Measurements from ENCODE around the gene UCHL1. TPM values are rescaled to one million over a fixed set of nuclear protein-coding genes. Genes with fewer than 3 reads are reported as not detected.

The UCHL1 gene
- total RNA-seq, 3 donors from 2014 or later (not counting 1 experiment from before 2014, with no cell fraction given): not detected

DNA sequence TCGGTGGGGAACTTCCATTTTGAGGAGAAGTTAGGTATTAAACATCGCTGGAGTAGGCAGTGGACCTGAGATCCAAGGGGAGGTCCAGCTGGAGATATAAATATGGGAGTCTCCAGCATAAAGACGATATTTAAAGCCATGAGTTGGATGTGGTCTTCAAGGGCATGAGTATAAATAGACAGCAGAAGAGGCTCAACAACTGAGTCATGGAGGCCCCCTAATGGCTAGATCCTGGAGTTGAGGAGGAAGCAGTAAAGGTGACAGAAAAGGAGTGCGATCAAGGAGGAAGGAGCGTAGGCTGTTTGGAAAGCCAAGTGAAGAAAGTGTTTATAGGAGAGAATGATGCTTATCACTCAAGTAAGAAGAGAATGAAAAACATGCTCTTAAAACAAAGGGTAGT lies 24.3 kb upstream of the UCHL1 start:
- 85% methylated on average over 5 of the region's 5 CpGs for WGBS (ENCODE audit: insufficient coverage)
- no peak for ATAC-seq
- H3K27me3 ChIP-seq (ENCODE audit: control insufficient read depth, insufficient read depth, low read length): no peaks in the 10 kb centered on the region
- Mint-ChIP-seq H3K27me3 (ENCODE audit: low read depth in 2 of 2) (peaks cover 3 to 7% of the 10 kb centered on the region in 2 donors), H3K36me3 (no peaks in the 10 kb centered on the region), H3K9me3 (no peaks in the 10 kb centered on the region), H3K4me3 (no peak overlapping the region), H3K4me1 (no peaks in the 10 kb centered on the region), H3K27ac (no peak overlapping the region)
- no peak for DNase-seq
- TF ChIP-seq, protein P1, sequence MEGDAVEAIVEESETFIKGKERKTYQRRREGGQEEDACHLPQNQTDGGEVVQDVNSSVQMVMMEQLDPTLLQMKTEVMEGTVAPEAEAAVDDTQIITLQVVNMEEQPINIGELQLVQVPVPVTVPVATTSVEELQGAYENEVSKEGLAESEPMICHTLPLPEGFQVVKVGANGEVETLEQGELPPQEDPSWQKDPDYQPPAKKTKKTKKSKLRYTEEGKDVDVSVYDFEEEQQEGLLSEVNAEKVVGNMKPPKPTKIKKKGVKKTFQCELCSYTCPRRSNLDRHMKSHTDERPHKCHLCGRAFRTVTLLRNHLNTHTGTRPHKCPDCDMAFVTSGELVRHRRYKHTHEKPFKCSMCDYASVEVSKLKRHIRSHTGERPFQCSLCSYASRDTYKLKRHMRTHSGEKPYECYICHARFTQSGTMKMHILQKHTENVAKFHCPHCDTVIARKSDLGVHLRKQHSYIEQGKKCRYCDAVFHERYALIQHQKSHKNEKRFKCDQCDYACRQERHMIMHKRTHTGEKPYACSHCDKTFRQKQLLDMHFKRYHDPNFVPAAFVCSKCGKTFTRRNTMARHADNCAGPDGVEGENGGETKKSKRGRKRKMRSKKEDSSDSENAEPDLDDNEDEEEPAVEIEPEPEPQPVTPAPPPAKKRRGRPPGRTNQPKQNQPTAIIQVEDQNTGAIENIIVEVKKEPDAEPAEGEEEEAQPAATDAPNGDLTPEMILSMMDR (IDR thresholded peaks at IDR 0.05): no peak
- H3K36me3 ChIP-seq (ENCODE audit: control insufficient read depth, insufficient read depth, low read length): no peaks in the 10 kb centered on the region
- H3K27ac ChIP-seq (ENCODE audit: low read length): no peak overlapping the region
- no peaks in the 10 kb centered on the region for H3K4me1 ChIP-seq (ENCODE audit: control insufficient read depth, insufficient read depth, low read length)
- no peak overlapping the region for H3K4me3 ChIP-seq (ENCODE audit: low read length)
- intact Hi-C loops (cut with micrococcal nuclease): no loop called here
- H3K9me3 ChIP-seq (ENCODE audit: control insufficient read depth, insufficient read depth, low read length): no peaks in the 10 kb centered on the region

DNA sequence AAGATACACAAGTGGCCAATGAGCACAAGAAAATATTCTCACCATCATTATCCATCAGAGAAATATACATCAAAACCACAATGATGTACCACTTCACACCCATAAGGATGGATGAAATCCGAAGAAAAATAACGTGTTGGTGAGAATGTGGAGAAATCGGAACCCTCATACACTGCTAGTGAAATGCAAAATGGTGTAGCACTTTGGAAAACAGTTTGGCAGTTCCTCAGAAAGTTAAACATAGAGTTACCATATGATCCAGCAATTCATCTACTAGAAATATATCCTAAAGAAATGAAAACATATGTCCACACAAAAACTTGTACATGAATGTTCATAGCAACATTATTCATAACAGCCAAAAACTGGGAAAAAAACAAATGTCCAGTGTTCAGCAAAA lies 23.9 kb upstream of the UCHL1 start:
- TF ChIP-seq, protein P1 (IDR thresholded peaks at IDR 0.05): no peak
- intact Hi-C loops (cut with micrococcal nuclease): no loop called here
- no peaks in the 10 kb centered on the region for H3K9me3 Mint-ChIP-seq
- Histone ChIP-seq H3K27ac (ENCODE audit: low read length) (no peak overlapping the region), H3K9me3 (ENCODE audit: control insufficient read depth, insufficient read depth, low read length) (no peaks in the 10 kb centered on the region), H3K27me3 (ENCODE audit: control insufficient read depth, insufficient read depth, low read length) (no peaks in the 10 kb centered on the region), H3K4me1 (ENCODE audit: control insufficient read depth, insufficient read depth, low read length) (no peaks in the 10 kb centered on the region), H3K36me3 (ENCODE audit: control insufficient read depth, insufficient read depth, low read length) (no peaks in the 10 kb centered on the region), H3K4me3 (ENCODE audit: low read length) (no peak overlapping the region)
- ATAC-seq: no peak
- H3K4me3 Mint-ChIP-seq: no peak overlapping the region
- H3K27ac Mint-ChIP-seq: no peak overlapping the region
- H3K4me1 Mint-ChIP-seq: no peaks in the 10 kb centered on the region
- peaks cover 3 to 7% of the 10 kb centered on the region in 2 donors for H3K27me3 Mint-ChIP-seq (ENCODE audit: low read depth in 2 of 2)
- H3K36me3 Mint-ChIP-seq: no peaks in the 10 kb centered on the region
- WGBS (ENCODE audit: insufficient coverage): 100% methylated on average over 1 of the region's 3 CpGs
- DNase-seq: no peak

DNA sequence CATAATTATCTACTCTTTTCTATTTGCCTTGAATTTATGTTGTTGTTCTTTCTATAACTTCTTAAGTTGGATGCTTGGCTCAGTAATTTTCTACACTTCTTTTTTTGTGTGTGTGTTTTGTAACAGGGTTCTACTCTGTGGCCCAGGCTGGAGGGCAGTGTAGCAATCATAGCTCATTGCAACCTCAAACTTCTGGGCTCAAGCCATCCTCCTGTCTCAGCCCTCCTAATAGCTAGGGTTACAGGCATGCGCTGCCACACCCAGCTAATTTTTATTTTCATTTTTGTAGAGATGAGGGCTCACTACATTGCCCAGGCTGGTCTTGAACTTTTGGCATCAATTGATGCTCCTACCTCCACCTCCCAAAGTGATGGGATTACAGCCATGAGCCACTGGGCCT lies 20.7 kb upstream of the UCHL1 start:
- Histone ChIP-seq H3K4me1 (ENCODE audit: control insufficient read depth, insufficient read depth, low read length) (no peaks in the 10 kb centered on the region), H3K4me3 (ENCODE audit: low read length) (no peak overlapping the region), H3K27me3 (ENCODE audit: control insufficient read depth, insufficient read depth, low read length) (no peaks in the 10 kb centered on the region), H3K9me3 (ENCODE audit: control insufficient read depth, insufficient read depth, low read length) (no peaks in the 10 kb centered on the region), H3K27ac (ENCODE audit: low read length) (no peak overlapping the region), H3K36me3 (ENCODE audit: control insufficient read depth, insufficient read depth, low read length) (no peaks in the 10 kb centered on the region)
- intact Hi-C loops (cut with micrococcal nuclease): no loop called here
- WGBS (ENCODE audit: insufficient coverage): 100% methylated on average over 1 of the region's 1 CpG
- no peak overlapping the region for H3K4me3 Mint-ChIP-seq
- H3K4me1 Mint-ChIP-seq: no peaks in the 10 kb centered on the region
- DNase-seq: no peak
- no peak for ATAC-seq
- H3K36me3 Mint-ChIP-seq: no peaks in the 10 kb centered on the region
- no peak overlapping the region for H3K27ac Mint-ChIP-seq
- no peaks in the 10 kb centered on the region for H3K9me3 Mint-ChIP-seq
- TF ChIP-seq, protein P1 (IDR thresholded peaks at IDR 0.05): no peak
- peaks cover 3 to 7% of the 10 kb centered on the region in 2 donors for H3K27me3 Mint-ChIP-seq (ENCODE audit: low read depth in 2 of 2)

DNA sequence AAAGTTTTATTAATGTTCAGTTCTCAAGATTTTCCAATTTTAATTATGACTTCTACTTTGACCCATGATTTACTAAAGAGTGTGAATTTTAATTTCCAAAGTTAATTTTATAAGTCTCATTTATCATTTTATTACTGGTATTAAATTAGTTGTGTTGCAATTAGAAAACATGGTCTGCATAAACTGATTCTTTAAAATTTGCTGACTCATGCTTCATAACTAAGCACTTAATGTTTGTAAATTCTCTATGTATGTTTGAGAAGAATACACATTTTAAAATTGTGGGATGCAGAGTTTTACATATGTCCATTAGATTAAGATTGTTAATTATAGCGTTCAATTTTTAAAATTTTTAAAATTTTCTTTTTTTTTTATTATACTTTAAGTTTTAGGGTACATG lies 20.2 kb upstream of the UCHL1 start:
- Histone ChIP-seq H3K9me3 (ENCODE audit: control insufficient read depth, insufficient read depth, low read length) (no peaks in the 10 kb centered on the region), H3K4me3 (ENCODE audit: low read length) (no peak overlapping the region), H3K4me1 (ENCODE audit: control insufficient read depth, insufficient read depth, low read length) (no peaks in the 10 kb centered on the region), H3K36me3 (ENCODE audit: control insufficient read depth, insufficient read depth, low read length) (no peaks in the 10 kb centered on the region), H3K27me3 (ENCODE audit: control insufficient read depth, insufficient read depth, low read length) (no peaks in the 10 kb centered on the region), H3K27ac (ENCODE audit: low read length) (no peak overlapping the region)
- no peak for ATAC-seq
- H3K4me3 Mint-ChIP-seq: no peak overlapping the region
- peaks cover 3 to 7% of the 10 kb centered on the region in 2 donors for H3K27me3 Mint-ChIP-seq (ENCODE audit: low read depth in 2 of 2)
- no peaks in the 10 kb centered on the region for H3K4me1 Mint-ChIP-seq
- no CpG with 5 or more reads among the region's 1 CpG for WGBS (ENCODE audit: insufficient coverage)
- H3K9me3 Mint-ChIP-seq: no peaks in the 10 kb centered on the region
- intact Hi-C loops (cut with micrococcal nuclease): no loop called here
- TF ChIP-seq, protein P1 (IDR thresholded peaks at IDR 0.05): no peak
- no peak for DNase-seq
- no peaks in the 10 kb centered on the region for H3K36me3 Mint-ChIP-seq
- no peak overlapping the region for H3K27ac Mint-ChIP-seq

Measured in natural killer cell (primary cell).